A673 (cell line): Measurements from ENCODE around the gene STAB2.

Experiments used
- EZH2 ChIP-seq: fragments of 200-600 bp; sonication (generic); IDR thresholded peaks from 2 replicates; pipeline ENCODE4 v1.6.1; 2017; ENCODE audit warnings: borderline replicate concordance, low read depth, mild to moderate bottlenecking, mixed read lengths, antibody characterized with exemption, low read length; ENCODE audit not compliant: poor library complexity, severe bottlenecking
- TF ChIP-seq, protein P1 (sequence below): fragments of 300-800, 200-600 bp; sonication (generic); conservative IDR thresholded peaks from 2 replicates; pipeline ENCODE4 v1.5.1; 2017; ENCODE audit warnings: low read depth, mild to moderate bottlenecking, antibody characterized with exemption, low read length, moderate library complexity, mixed read lengths

DNA sequence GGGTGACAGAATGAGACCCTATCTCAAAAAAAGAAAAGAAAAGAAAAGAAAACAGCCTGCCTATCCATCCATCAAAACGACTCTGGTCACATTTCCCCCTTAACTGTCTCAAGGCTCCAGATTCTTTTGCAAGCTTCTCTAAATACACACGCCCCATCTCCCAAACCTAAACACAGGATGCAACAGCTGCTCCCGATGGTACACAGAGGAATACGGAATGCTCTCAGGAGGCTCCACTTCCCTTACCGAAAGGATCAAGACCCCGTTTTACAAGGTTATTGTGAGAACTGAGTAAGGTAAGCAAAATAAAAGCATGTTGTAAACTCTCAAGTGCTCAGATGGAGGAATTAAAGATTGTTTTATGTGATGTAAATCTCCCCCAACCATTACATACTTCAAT lies 191.7 kb downstream of the STAB2 start:
- TF ChIP-seq, protein P1, sequence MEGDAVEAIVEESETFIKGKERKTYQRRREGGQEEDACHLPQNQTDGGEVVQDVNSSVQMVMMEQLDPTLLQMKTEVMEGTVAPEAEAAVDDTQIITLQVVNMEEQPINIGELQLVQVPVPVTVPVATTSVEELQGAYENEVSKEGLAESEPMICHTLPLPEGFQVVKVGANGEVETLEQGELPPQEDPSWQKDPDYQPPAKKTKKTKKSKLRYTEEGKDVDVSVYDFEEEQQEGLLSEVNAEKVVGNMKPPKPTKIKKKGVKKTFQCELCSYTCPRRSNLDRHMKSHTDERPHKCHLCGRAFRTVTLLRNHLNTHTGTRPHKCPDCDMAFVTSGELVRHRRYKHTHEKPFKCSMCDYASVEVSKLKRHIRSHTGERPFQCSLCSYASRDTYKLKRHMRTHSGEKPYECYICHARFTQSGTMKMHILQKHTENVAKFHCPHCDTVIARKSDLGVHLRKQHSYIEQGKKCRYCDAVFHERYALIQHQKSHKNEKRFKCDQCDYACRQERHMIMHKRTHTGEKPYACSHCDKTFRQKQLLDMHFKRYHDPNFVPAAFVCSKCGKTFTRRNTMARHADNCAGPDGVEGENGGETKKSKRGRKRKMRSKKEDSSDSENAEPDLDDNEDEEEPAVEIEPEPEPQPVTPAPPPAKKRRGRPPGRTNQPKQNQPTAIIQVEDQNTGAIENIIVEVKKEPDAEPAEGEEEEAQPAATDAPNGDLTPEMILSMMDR: no peak
- TF ChIP-seq EZH2: no peak
